Measurements from ENCODE around the gene SEPTIN11.

DNA sequence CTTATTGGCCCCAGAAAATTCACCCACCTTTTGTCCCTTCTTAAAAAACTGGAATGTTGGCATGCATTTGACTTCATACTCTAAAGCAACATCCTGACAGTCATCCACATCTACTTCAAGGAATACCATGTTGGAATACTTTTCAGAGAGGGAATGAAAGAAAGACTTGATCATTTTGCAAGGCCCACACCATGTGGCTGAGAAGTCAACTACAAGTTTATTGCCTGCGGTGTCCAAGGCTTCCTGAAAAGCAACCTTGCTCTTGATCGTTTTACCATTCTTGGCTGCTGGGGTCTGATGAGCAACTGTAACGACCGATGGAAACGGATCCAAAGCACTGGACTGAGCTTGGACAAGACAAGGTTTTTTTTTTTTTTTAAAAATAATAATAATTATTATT is 9.3 kb downstream of the SEPTIN11 start:
- TF ChIP-seq CTCF (IDR thresholded peaks at IDR 0.05) (no peak), POLR2A (IDR thresholded peaks at IDR 0.05) (no peak)
